ENCODE measurements around the gene ACADVL.

DNA sequence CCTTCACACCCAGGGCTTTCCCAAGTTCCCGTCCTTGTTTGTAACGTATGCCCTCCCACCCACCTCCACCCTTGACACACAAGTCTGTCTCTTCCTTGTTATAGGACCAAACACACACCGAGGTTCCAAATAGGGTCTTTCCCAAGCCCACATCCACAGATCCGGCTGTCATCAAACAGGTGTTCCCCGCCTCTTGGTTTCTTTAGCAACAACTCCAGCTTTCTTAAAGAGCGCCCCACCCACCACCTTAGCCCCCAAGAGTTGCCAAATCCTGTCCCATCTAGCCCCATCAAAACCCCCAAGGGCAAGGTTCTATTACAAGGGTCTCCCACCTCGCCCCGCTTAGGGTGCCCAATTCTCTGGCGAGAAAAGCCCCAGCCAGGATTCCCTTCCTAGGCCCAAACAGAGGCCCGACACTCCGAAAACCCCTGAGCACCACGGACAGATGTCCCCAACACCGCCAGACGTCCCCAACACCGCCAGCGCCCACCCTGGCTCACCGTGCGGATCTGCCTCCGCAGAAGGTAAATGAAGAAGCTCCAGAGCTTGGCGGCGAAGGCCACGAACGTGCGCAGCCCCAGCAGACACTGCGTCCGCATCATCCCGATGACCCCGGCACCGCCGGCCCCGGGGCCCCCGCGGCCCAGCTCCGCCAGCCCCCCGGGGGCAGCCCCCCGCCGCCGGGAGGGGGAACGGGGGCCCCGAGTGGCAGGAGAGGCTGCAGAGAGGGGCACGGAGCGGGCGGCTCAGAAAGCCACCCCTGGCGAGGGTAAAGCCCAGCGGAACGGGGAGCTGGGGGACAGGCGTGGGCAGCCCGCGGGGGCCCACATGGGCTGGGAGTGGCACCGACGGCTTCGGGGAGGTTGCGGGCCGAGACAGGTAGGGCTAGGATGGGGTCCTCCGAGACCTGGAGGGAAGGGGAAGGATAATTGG, 31.2 kb downstream of the ACADVL start:
- no peak for TF ChIP-seq SPI1 (IDR thresholded peaks at IDR 0.05; ENCODE audit: low read depth, low read length)
- no peak for TF ChIP-seq POLR2AphosphoS5 (IDR thresholded peaks at IDR 0.05; ENCODE audit: low read depth, low read length)
- TF ChIP-seq PAX5 (IDR thresholded peaks at IDR 0.05; ENCODE audit: insufficient read depth, low read length, severe bottlenecking) = no peak
- no peak; the same call in 1 of the 2 replicates for TF ChIP-seq POLR2A (IDR thresholded peaks at IDR 0.05; ENCODE audit: low read depth, low read length)

Measured in GM12891 (cell line).